Mucosa of stomach (tissue), 1 donor: ENCODE results near the gene FBXO10.
"Not testable (repeated sequence)": the region's sequence is repeated elsewhere in the genome, so short reads cannot be mapped to it uniquely, and the experiment has no call there.

Source experiments
- H3K27me3 ChIP-seq: one replicate; pipeline ENCODE4 v1.7.0; 2013; ENCODE audit warnings: mild to moderate bottlenecking, low read length; ENCODE audit not compliant: control insufficient read depth, insufficient read depth
- H3K36me3 ChIP-seq: one replicate; pipeline ENCODE4 v1.7.0; 2013; ENCODE audit warnings: low read length; ENCODE audit not compliant: control insufficient read depth, insufficient read depth
- H3K4me1 ChIP-seq: one replicate; pipeline ENCODE4 v1.7.0; 2013; ENCODE audit warnings: mild to moderate bottlenecking, low read length; ENCODE audit not compliant: control insufficient read depth, insufficient read depth
- H3K4me3 ChIP-seq: one replicate; pipeline ENCODE4 v1.7.0; 2013; ENCODE audit warnings: low read length
- H3K9ac ChIP-seq: one replicate; pipeline ENCODE4 v1.7.0; 2013; ENCODE audit warnings: mild to moderate bottlenecking, low read length, moderate library complexity
- H3K9me3 ChIP-seq: one replicate; pipeline ENCODE4 v1.7.0; 2013; ENCODE audit warnings: mild to moderate bottlenecking, low read length, moderate library complexity; ENCODE audit not compliant: control insufficient read depth
- donor health status: Pancreatic carcinoma.

The FBXO10 gene

DNA sequence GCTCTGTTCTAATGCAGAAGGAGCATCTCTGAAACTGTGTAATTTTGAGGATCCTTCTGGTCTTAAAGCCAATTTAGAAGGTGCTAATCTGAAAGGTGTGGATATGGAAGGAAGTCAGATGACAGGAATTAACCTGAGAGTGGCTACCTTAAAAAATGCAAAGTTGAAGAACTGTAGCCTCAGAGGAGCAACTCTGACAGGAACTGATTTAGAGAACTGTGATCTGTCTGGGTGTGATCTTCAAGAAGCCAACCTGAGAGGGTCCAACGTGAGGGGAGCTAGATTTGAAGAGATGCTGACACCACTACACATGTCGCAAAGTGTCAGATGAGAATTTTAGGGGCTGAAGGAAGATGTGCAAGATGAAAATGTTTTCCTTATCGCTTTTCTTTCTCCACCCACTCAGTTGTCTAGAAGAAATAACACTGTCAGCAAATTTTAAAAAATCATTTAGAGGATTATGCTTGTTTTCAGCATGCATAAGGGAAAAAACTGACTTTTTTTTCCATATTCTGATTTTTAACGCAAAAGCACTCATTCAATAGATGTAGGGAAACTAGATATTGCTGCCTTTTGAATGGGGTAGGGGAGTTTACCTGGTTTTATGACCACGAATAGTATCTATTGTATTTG, 98.1 kb downstream of the FBXO10 start:
- H3K9me3 ChIP-seq, H3K9ac ChIP-seq, H3K4me3 ChIP-seq, H3K4me1 ChIP-seq, H3K27me3 ChIP-seq, H3K36me3 ChIP-seq: not testable (repeated sequence)

DNA sequence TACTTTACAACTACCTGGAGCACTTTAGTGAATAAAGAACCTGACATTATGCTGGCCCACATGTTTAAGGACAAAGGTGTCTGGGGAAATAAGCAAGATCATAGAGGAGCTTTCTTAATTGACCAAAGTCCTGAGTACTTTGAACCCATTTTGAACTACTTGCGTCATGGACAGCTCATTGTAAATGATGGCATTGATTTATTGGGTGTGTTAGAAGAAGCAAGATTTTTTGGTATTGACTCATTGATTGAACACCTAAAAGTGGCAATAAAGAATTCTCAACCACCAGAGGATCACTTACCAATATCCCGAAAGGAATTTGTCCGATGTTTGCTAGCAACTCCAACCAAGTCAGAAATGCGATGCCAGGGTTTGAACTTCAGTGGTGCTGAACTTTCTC, 98.7 kb downstream of the FBXO10 start:
- not testable (repeated sequence) for H3K36me3 ChIP-seq, H3K9ac ChIP-seq, H3K27me3 ChIP-seq, H3K4me1 ChIP-seq, H3K9me3 ChIP-seq, H3K4me3 ChIP-seq

DNA sequence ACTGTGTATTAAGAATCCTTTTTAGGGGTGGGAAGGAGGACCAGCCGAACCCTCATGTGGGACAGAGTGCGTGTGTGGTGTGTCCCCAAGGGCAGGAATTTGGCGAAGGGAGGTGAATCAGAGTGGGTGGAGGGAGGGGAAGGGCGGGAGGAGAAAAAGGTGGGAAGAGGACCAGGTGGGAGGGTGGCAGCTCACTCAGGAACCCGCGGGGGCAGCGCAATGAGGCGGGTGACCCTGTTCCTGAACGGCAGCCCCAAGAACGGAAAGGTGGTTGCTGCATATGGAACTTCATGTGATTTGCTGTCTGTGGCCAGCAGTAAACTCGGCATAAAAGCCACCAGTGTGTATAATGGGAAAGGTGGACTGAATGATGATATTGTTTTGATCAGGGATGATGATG, 99.2 kb downstream of the FBXO10 start:
- H3K9me3 ChIP-seq, result no peaks in the 10 kb centered on the region
- no peaks in the 10 kb centered on the region for H3K27me3 ChIP-seq
- no peaks in the 10 kb centered on the region for H3K36me3 ChIP-seq
- no peak overlapping the region for H3K4me3 ChIP-seq
- no peak overlapping the region for H3K9ac ChIP-seq
- H3K4me1 ChIP-seq, result no peaks in the 10 kb centered on the region

DNA sequence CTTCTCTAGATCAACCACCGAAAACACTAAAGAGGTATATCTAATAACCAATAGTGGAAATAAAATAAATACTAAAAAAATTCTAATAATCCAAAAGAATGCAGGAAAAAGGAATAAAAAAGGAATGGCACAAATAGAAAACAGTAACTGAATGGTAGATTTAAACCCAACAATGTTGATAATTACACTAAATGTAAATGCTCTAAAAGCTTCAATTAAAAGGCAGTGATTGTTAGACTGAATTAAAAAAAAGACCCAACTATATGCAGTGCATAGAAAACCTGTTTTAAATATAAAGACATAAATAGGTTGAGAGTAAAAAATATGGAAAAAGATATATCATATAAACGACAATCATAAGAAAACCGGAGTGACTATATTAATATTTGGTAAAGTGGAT, 101.7 kb downstream of the FBXO10 start:
- Histone ChIP-seq H3K9me3 (no peaks in the 10 kb centered on the region), H3K4me1 (no peaks in the 10 kb centered on the region), H3K4me3 (no peak overlapping the region), H3K36me3 (no peaks in the 10 kb centered on the region), H3K9ac (no peak overlapping the region), H3K27me3 (no peaks in the 10 kb centered on the region)

DNA sequence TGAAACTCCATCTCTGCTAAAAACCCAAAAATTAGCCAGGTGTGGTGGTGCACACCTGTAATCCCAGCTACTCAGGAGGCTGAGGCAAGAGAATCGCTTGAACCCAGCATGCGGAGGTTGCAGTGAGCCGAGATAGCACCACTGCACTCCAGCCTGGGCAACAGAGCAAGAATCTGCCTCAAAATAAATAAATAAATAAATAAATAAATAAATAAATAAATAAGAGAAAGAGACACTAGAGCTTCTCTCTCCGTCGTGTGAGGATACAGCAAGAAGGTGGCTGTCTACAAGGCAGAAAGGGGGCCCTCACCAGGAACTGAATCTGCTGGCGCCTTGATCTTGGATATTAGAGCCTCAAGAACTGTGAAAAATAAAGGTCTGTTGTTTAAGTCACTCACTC, 102.2 kb downstream of the FBXO10 start:
- not testable (repeated sequence) for H3K4me3 ChIP-seq, H3K27me3 ChIP-seq, H3K9ac ChIP-seq, H3K9me3 ChIP-seq, H3K36me3 ChIP-seq, H3K4me1 ChIP-seq

DNA sequence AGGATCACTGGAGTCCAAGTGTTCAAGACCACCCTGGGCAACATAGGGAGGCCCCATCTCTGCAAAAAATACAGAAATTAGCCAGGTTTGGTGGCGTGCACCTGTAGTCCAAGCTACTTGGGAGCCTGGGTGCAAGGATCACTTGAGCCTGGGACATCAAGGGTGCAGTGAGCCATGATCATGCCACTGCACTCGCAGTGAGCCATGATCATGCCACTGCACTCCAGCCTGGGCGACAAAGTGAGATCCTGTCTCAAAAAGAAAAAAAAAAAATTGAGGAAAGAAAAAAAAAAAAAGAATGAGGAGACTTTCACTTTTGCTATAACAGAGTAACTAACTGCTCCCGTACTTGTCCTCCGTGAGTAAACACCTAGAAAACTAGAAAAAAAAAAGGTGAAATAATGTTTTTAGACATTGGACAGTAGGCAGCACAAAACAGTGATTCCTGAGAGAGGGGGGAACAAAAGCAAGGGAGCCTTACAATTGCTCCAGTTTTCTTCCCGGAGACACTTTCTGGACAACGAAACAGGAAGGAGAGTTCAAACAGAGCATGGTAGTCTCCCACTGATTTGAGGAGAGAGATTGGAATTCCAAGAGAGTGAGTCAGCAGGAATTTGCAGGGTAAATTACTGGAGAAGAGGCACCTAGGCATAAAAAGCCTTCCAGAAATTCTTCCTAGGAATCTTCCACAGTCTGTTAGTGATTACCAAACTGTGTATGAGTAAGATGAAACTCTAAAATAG, 104.1 kb downstream of the FBXO10 start:
- H3K9me3 ChIP-seq, result no peaks in the 10 kb centered on the region
- peak overlapping the region; percentile 22 for H3K4me3 ChIP-seq
- H3K27me3 ChIP-seq, result no peaks in the 10 kb centered on the region
- H3K9ac ChIP-seq, result peak overlapping the region; percentile 72
- no peaks in the 10 kb centered on the region for H3K36me3 ChIP-seq
- no peaks in the 10 kb centered on the region for H3K4me1 ChIP-seq

DNA sequence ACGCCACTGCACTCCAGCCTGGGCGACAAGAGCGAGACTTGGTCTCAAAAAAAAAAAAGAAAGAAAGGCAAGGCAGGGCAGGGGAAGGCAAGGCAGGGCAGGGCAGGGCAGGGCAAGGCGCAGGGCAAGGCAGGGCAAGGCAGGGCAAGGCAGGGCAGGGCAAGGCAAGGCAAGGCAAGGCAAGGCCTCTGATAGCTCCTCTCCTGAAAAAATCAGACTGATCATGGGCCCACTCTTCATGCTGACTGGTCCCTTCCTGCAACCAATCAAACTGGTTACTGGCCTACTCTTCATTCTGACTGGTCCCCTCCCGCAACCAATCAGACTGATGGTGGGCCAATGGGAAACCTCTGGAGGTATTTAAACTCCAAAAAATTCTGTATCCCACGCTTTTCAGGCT, 107.6 kb downstream of the FBXO10 start:
- Histone ChIP-seq H3K4me3 (no peak overlapping the region), H3K4me1 (peaks cover 8% of the 10 kb centered on the region), H3K9me3 (no peaks in the 10 kb centered on the region), H3K27me3 (no peaks in the 10 kb centered on the region), H3K9ac (no peak overlapping the region), H3K36me3 (no peaks in the 10 kb centered on the region)

GRCh38 chr9:37467530-37467929, 108.7 kb downstream of the FBXO10 start:
- H3K27me3 ChIP-seq, H3K36me3 ChIP-seq, H3K9ac ChIP-seq, H3K9me3 ChIP-seq, H3K4me3 ChIP-seq: not testable (repeated sequence)
- peaks cover 10% of the 10 kb centered on the region for H3K4me1 ChIP-seq

DNA sequence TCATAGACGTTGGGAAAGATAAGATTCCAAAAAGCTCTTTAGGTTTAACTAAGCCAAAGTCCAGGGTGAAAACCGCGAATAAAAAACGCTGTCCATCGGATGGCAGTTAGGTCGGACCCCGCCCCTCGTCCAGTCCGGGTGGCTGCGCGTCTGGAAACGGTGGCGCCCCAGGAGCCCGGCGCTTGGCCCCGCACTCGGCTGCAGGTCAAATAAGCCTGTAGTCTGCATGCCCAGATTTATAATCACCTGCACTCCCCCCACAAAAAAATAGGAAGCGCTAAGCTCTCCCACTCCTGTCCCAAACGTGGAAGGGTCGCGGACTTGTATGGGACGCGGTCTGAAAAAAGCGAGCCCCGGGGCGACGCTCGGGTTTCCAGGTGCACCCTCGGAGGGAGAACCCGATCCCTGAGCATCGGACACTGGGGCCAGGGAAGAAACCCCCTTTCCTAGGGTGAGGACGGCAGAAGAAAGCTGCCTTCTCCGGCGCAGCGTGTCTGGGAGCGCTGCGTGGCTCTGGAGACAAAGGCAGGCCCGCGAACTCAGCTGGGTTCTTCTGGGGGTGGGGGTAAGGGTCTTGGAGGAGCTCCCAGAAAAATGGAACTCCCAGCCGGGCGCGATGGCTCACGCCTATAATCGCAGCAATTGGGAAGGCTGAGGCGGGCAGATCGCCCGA, 110.0 kb downstream of the FBXO10 start:
- Histone ChIP-seq H3K36me3 (no peaks in the 10 kb centered on the region), H3K9me3 (no peaks in the 10 kb centered on the region), H3K9ac (peak overlapping the region; percentile 80), H3K27me3 (no peaks in the 10 kb centered on the region), H3K4me1 (peaks cover 10% of the 10 kb centered on the region), H3K4me3 (peak overlapping the region; percentile 75)

GRCh38 chr9:37465249-37466036, 110.7 kb downstream of the FBXO10 start, which contains the start of gene ZBTB5:
Gene ZBTB5, minus strand, starts transcription at chr9:37465450. Its CDS starts 22,899 bp downstream, at chr9:37442551.
- peaks cover 10% of the 10 kb centered on the region for H3K4me1 ChIP-seq
- H3K9me3 ChIP-seq, result no peaks in the 10 kb centered on the region
- peak within 1 kb of the TSS; percentile 92 for H3K9ac ChIP-seq
- H3K4me3 ChIP-seq, result peak within 1 kb of the TSS; percentile 75
- no peaks in the 10 kb centered on the region for H3K36me3 ChIP-seq
- H3K27me3 ChIP-seq, result no peaks in the 10 kb centered on the region

GRCh38 chr9:37464426-37465248, 111.5 kb downstream of the FBXO10 start:
- Histone ChIP-seq H3K27me3 (no peaks in the 10 kb centered on the region), H3K36me3 (no peaks in the 10 kb centered on the region), H3K9ac (peak overlapping the region; percentile 92), H3K4me1 (peaks cover 10% of the 10 kb centered on the region), H3K4me3 (peak overlapping the region; percentile 74), H3K9me3 (no peaks in the 10 kb centered on the region)
